ENCODE data around the gene BOC.

BOC gene

GRCh38 chr3:113288881-113289280 is 77.5 kb downstream of the BOC start:
- DNase-seq (ENCODE audit: low spot score), result no peak
- TF ChIP-seq CTCF (IDR thresholded peaks at IDR 0.05; ENCODE audit: borderline replicate concordance, control extremely low read depth, extremely low read depth, insufficient read depth, missing control alignments), result no peak
- in situ Hi-C loops (cut with MboI; ENCODE audit: low sequenced_read_pairs, unreplicated experiment), result loop anchor here (25.0 kb wide), 1 partner anchor 652 kb away; the partner anchor contains the start of gene CCDC80

GRCh38 chr3:113291572-113291971 is 80.2 kb downstream of the BOC start:
- DNase-seq (ENCODE audit: low spot score), result no peak
- in situ Hi-C loops (cut with MboI; ENCODE audit: low sequenced_read_pairs, unreplicated experiment), result loop anchor here (10.0 to 25.0 kb wide), 2 partner anchors 157 to 654 kb away; partner anchors contain the start of gene CCDC80
- no peak for TF ChIP-seq CTCF (IDR thresholded peaks at IDR 0.05; ENCODE audit: borderline replicate concordance, control extremely low read depth, extremely low read depth, insufficient read depth, missing control alignments)

GRCh38 chr3:113292933-113293332 is 81.6 kb downstream of the BOC start:
- TF ChIP-seq CTCF (IDR thresholded peaks at IDR 0.05; ENCODE audit: borderline replicate concordance, control extremely low read depth, extremely low read depth, insufficient read depth, missing control alignments), result no peak
- in situ Hi-C loops (cut with MboI; ENCODE audit: low sequenced_read_pairs, unreplicated experiment), result loop anchor here (10.0 to 25.0 kb wide), 2 partner anchors 158 to 656 kb away; partner anchors contain the start of gene CCDC80
- DNase-seq (ENCODE audit: low spot score), result no peak

GRCh38 chr3:113293348-113293747 is 82.0 kb downstream of the BOC start:
- DNase-seq (ENCODE audit: low spot score), result no peak
- TF ChIP-seq CTCF (IDR thresholded peaks at IDR 0.05; ENCODE audit: borderline replicate concordance, control extremely low read depth, extremely low read depth, insufficient read depth, missing control alignments), result no peak
- in situ Hi-C loops (cut with MboI; ENCODE audit: low sequenced_read_pairs, unreplicated experiment), result loop anchor here (10.0 to 25.0 kb wide), 2 partner anchors 159 to 656 kb away; partner anchors contain the start of gene CCDC80

- in situ Hi-C loops (cut with MboI; ENCODE audit: low sequenced_read_pairs, unreplicated experiment), result loop anchor here (10.0 to 25.0 kb wide), 2 partner anchors 161 to 658 kb away; partner anchors contain the start of gene CCDC80
- no peak for DNase-seq (ENCODE audit: low spot score)
- TF ChIP-seq CTCF (IDR thresholded peaks at IDR 0.05; ENCODE audit: borderline replicate concordance, control extremely low read depth, extremely low read depth, insufficient read depth, missing control alignments), result no peak
Measured at GRCh38 chr3:113295463-113295862, 84.1 kb downstream of the BOC start.

GRCh38 chr3:113297287-113297686 is 85.9 kb downstream of the BOC start:
- TF ChIP-seq CTCF (IDR thresholded peaks at IDR 0.05; ENCODE audit: borderline replicate concordance, control extremely low read depth, extremely low read depth, insufficient read depth, missing control alignments), result no peak
- DNase-seq (ENCODE audit: low spot score), result no peak
- in situ Hi-C loops (cut with MboI; ENCODE audit: low sequenced_read_pairs, unreplicated experiment), result loop anchor here (10.0 to 25.0 kb wide), 2 partner anchors 162 to 660 kb away; partner anchors contain the start of gene CCDC80

All from GM13976 (cell line).